Panc1 (cell line): Measurements from ENCODE around the gene CORO7. TPM values are rescaled to one million over a fixed set of nuclear protein-coding genes. Genes with fewer than 3 reads are reported as not detected.
A peak's percentile ranks its signal among the peaks of the same experiment; 100 is the strongest.

Experiments used
- ATAC-seq: fragments of 200-7000 bp; cut with Tn5 transposase; 2 replicates; pipeline ENCODE4 v1.9.1; 2020; ENCODE audit warnings: mild to moderate bottlenecking, moderate library complexity
- BruUV-seq: library from RNA; stranded (reverse); fragments of 400-500 nt; replicated peaks from 2 replicates; lab custom pipeline; 2021; lab: Mats Ljungman, UMichigan
- CTCF ChIA-PET: fragments of 300-600 bp; sonication (Branson Sonifier 250); formaldehyde crosslinking; loops from one replicate; lab custom pipeline; 2022; ENCODE audit warnings: antibody characterized with exemption; lab: Charles Lee
- POLR2A ChIA-PET: fragments of 300-600 bp; sonication (Branson Sonifier 250); formaldehyde crosslinking; loops from one replicate; lab custom pipeline; 2022; ENCODE audit warnings: antibody characterized with exemption; lab: Charles Lee
- DNase-seq: peaks from one replicate; pipeline ENCODE4 v3.0.0-alpha.2; 2010; ENCODE audit warnings: low read depth, low spot score
- H3K27ac ChIP-seq: 2 replicates; pipeline ENCODE4 v1.5.1; 2011; ENCODE audit warnings: mild to moderate bottlenecking, low read length, inconsistent platforms
- H3K27me3 ChIP-seq: fragments of 200-500 bp; sonication (Bioruptor generic); 2 replicates; pipeline ENCODE4 v1.6.0; 2014; ENCODE audit warnings: low read length, inconsistent platforms; ENCODE audit not compliant: control insufficient read depth, insufficient read depth
- H3K36me3 ChIP-seq: fragments of 200-500 bp; sonication (Bioruptor generic); 2 replicates; pipeline ENCODE4 v1.5.1; 2014; ENCODE audit warnings: inconsistent platforms, mild to moderate bottlenecking, low read length, moderate library complexity; ENCODE audit not compliant: control insufficient read depth, insufficient read depth
- H3K4me1 ChIP-seq: 2 replicates; pipeline ENCODE4 v1.5.1; 2011; ENCODE audit warnings: inconsistent platforms, mild to moderate bottlenecking, low read length, moderate library complexity; ENCODE audit not compliant: control insufficient read depth, insufficient read depth
- H3K4me3 ChIP-seq, 2 experiments: 2 replicates each; pipeline ENCODE4 v1.5.1; 2011 to 2012; ENCODE audit warnings: low read depth in 2 of 2, low read length in 2 of 2, mild to moderate bottlenecking in 2 of 2, inconsistent platforms in 1 of 2, moderate library complexity in 1 of 2
- H3K9me3 ChIP-seq: fragments of 200-500 bp; sonication (Bioruptor generic); 2 replicates; pipeline ENCODE4 v1.5.1; 2014; ENCODE audit warnings: low read depth, mild to moderate bottlenecking, inconsistent platforms, low read length, moderate library complexity; ENCODE audit not compliant: control insufficient read depth, insufficient read depth
- POLR2AphosphoS5 ChIP-seq: IDR thresholded peaks from 2 replicates; pipeline ENCODE4 v1.6.1; 2012; ENCODE audit warnings: mild to moderate bottlenecking, low read depth, low read length, moderate library complexity
- SIN3A ChIP-seq: IDR thresholded peaks from 2 replicates; pipeline ENCODE4 v1.6.1; 2012; ENCODE audit warnings: low read depth, mild to moderate bottlenecking, low read length, moderate library complexity, borderline replicate concordance; ENCODE audit not compliant: insufficient read depth
- in situ Hi-C: cut with HindIII; loops from 2 replicates; pipeline ENCODE4 v1.10.0; 2016; ENCODE audit warnings: low sequenced_read_pairs, low pct_unique_long_range_greater_than_20kb
- intact Hi-C: fragments of 100-400 bp; cut with micrococcal nuclease; formaldehyde crosslinking; loops from one replicate; pipeline ENCODE4 v1.10.0; 2022; ENCODE audit not compliant: unreplicated experiment
- total RNA-seq: library from RNA; stranded (reverse); gene quantifications from one replicate; pipeline ENCODE4 v1.2.1, GENCODE V29; 2021; ENCODE audit not compliant: unreplicated experiment
- TF ChIP-seq, protein P1 (sequence below): fragments of 450-650 bp; IDR thresholded peaks from 2 replicates; pipeline ENCODE4 v1.5.1; 2017; ENCODE audit warnings: mild to moderate bottlenecking
- TF ChIP-seq, protein P2 (sequence below), 2 experiments: IDR thresholded peaks; 2 replicates each; pipeline ENCODE4 v1.6.1; 2011 to 2012; ENCODE audit warnings: low read depth in 2 of 2, control low read depth in 1 of 2, low read length in 1 of 2, mild to moderate bottlenecking in 1 of 2, moderate library complexity in 1 of 2; ENCODE audit not compliant: insufficient read depth in 1 of 2

Gene CORO7
- total RNA-seq, 1 experiment from 2014 or later: 37.5 TPM

DNA sequence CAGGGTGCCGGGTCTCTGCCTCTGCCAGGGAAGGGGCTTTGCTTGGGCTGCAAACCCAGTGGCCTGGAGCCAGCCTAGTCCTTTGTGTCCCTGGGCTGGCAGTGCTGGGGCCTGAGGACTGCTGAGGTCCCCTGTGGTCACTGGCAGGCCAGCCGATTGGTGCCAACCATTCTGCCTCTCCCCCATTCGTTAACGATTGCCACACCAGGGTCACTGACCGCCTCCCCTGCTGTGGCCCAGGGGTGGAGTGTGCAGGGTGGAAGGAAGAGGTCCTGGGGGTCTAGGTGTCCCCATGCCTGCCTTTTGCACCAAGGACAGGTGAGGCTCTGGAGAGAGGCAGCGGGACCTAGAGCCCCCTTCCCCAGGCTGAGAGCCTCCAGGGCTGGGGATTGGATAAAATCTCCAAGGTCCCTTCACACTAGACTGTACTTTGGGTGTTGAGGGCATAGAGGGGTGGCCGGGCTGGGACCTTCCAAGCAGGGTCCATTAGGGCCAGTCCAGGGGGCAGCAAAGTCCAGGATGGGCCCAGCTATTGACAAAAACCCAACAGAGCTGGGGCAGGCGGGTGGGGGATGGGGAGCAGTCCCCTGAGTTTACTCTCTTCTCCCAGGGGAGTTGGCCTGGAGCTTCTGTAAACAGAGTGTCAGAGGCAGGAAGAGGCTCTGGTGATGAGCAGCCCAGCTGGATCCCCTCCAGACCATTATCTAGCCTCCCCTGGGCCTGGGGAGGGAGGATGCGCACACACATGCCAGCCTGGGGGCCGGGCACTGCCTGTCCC, 43.6 kb downstream of the CORO7 start:
- peak overlapping the region; percentile 79 to 80 for H3K4me3 ChIP-seq
- H3K27me3 ChIP-seq: no peaks in the 10 kb centered on the region
- POLR2A ChIA-PET: no interaction called here
- DNase-seq: no peak
- in situ Hi-C loops (no loop called here), intact Hi-C loops (no loop called here)
- CTCF ChIA-PET: interaction anchor here (1.6 kb wide), 1 partner anchor 30 kb away, joined by 7 read pairs; no protein-coding TSS in a partner anchor
- no TSS peak for BruUV-seq
- no peak for TF ChIP-seq POLR2AphosphoS5
- H3K27ac ChIP-seq: peak overlapping the region; percentile 83
- H3K4me1 ChIP-seq: peaks cover 66% of the 10 kb centered on the region
- no peaks in the 10 kb centered on the region for H3K9me3 ChIP-seq
- ATAC-seq: peak; percentile 5; the same call in 1 of the 2 replicates
- H3K36me3 ChIP-seq: no peaks in the 10 kb centered on the region

DNA sequence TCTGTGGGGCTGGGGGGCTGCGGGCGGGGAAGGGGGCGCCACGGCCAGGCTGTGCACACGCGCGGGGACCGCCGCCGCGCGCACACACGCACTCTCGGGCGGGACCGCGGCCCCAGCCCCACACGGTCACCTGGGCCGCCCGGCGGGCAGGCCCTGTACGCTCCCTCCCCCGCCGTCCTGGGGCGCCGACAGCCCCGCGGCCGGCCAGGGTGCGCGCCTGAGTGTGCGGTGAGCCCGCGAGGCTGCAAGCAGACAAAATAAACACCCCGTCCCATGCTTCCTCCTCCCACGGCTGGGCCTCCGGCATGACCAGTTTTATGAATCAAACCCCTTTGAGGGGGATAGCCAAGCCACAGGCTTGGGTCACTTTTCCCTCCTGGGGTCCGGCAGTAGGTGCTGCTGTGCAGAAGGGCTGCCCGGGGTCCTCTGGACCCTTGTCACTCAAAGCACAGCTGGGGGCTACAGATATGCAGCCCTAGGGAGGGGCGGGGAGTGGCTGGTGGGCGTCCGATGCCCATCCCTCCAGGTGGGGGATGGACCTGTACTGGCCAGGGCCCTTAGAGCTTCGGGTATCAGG, 44.3 kb downstream of the CORO7 start:
- TF ChIP-seq POLR2AphosphoS5: no peak
- TF ChIP-seq SIN3A: 0 out of 2 replicates have a peak, but pooled peaks have one; percentile 37
- CTCF ChIA-PET: interaction anchor here (1.6 kb wide), 1 partner anchor 31 kb away, joined by 7 read pairs; no protein-coding TSS in a partner anchor
- H3K27ac ChIP-seq: peak overlapping the region; percentile 83
- peak overlapping the region; percentile 79 to 80 for H3K4me3 ChIP-seq
- H3K27me3 ChIP-seq: no peaks in the 10 kb centered on the region
- H3K36me3 ChIP-seq: no peaks in the 10 kb centered on the region
- TSS peak; percentile 86 for BruUV-seq
- DNase-seq (no peak), ATAC-seq (peak; percentile 13)
- H3K9me3 ChIP-seq: no peaks in the 10 kb centered on the region
- H3K4me1 ChIP-seq: peaks cover 61% of the 10 kb centered on the region
- POLR2A ChIA-PET: no interaction called here
- intact Hi-C loops (no loop called here), in situ Hi-C loops (no loop called here)

DNA sequence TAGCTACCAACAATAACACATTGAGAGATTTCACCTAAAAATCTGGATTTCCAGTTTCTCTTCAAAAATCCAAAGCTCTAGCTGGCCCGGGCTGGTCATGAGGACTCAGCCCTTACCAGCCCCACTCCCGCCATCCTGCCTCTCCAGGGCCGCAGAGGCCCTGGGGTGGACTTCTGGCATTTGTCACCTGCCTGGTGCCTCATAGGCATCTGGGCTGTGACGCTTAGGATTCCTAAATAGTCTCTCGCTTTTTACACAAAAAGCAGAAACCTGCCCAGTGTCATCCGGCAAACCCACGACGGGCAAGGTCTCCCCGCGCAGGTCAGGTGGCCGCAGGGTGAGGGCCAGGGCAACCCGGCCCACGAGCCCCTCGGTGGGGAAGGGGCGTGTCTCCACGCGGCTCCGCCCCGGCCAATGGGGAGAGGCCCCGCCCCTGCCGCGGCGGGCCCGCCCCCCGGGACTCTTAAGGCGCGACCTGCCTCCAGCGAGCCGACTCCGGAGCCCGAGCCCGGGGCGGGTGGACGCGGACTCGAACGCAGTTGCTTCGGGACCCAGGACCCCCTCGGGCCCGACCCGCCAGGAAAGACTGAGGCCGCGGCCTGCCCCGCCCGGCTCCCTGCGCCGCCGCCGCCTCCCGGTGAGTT, 44.9 kb downstream of the CORO7 start, which contains the start of gene VASN:
Gene VASN, plus strand, starts transcription at position 492 of the 644 bp plus-strand sequence. CDS start 9,030 bp downstream, outside the sequence.
- ChIA-PET CTCF (interaction anchor here (0.6 kb wide), 1 partner anchor 111 kb away, joined by 3 read pairs; no protein-coding TSS in a partner anchor), POLR2A (no interaction called here)
- no peak for DNase-seq
- intact Hi-C loops (no loop called here), in situ Hi-C loops (no loop called here)
- Histone ChIP-seq H3K4me3 (peak within 1 kb of the TSS; percentile 79 to 80), H3K36me3 (no peaks in the 10 kb centered on the region), H3K27me3 (no peaks in the 10 kb centered on the region), H3K4me1 (peaks cover 55% of the 10 kb centered on the region), H3K9me3 (no peaks in the 10 kb centered on the region), H3K27ac (peak within 1 kb of the TSS; percentile 83)
- BruUV-seq: no TSS peak
- ATAC-seq: peak; percentile 69
- TF ChIP-seq, protein P1, sequence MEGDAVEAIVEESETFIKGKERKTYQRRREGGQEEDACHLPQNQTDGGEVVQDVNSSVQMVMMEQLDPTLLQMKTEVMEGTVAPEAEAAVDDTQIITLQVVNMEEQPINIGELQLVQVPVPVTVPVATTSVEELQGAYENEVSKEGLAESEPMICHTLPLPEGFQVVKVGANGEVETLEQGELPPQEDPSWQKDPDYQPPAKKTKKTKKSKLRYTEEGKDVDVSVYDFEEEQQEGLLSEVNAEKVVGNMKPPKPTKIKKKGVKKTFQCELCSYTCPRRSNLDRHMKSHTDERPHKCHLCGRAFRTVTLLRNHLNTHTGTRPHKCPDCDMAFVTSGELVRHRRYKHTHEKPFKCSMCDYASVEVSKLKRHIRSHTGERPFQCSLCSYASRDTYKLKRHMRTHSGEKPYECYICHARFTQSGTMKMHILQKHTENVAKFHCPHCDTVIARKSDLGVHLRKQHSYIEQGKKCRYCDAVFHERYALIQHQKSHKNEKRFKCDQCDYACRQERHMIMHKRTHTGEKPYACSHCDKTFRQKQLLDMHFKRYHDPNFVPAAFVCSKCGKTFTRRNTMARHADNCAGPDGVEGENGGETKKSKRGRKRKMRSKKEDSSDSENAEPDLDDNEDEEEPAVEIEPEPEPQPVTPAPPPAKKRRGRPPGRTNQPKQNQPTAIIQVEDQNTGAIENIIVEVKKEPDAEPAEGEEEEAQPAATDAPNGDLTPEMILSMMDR: no peak
- TF ChIP-seq SIN3A: peak; percentile 79; the same call in 1 of the 2 replicates
- TF ChIP-seq POLR2AphosphoS5: peak; percentile 94
- TF ChIP-seq, protein P2, sequence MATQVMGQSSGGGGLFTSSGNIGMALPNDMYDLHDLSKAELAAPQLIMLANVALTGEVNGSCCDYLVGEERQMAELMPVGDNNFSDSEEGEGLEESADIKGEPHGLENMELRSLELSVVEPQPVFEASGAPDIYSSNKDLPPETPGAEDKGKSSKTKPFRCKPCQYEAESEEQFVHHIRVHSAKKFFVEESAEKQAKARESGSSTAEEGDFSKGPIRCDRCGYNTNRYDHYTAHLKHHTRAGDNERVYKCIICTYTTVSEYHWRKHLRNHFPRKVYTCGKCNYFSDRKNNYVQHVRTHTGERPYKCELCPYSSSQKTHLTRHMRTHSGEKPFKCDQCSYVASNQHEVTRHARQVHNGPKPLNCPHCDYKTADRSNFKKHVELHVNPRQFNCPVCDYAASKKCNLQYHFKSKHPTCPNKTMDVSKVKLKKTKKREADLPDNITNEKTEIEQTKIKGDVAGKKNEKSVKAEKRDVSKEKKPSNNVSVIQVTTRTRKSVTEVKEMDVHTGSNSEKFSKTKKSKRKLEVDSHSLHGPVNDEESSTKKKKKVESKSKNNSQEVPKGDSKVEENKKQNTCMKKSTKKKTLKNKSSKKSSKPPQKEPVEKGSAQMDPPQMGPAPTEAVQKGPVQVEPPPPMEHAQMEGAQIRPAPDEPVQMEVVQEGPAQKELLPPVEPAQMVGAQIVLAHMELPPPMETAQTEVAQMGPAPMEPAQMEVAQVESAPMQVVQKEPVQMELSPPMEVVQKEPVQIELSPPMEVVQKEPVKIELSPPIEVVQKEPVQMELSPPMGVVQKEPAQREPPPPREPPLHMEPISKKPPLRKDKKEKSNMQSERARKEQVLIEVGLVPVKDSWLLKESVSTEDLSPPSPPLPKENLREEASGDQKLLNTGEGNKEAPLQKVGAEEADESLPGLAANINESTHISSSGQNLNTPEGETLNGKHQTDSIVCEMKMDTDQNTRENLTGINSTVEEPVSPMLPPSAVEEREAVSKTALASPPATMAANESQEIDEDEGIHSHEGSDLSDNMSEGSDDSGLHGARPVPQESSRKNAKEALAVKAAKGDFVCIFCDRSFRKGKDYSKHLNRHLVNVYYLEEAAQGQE (IDR thresholded peaks at IDR 0.05; ENCODE audit: insufficient read depth in 1 of 2, low read depth in 2 of 2, low read length in 1 of 2): no peak
